Left hindlimb (tissue), 1 donor: ENCODE measurements around the gene IFT74.
A peak's percentile ranks its signal among the peaks of the same experiment; 100 is the strongest.

Experiments used
- DNase-seq: peaks from one replicate; pipeline ENCODE4 v3.0.0-alpha.2; 2018

Gene IFT74

GRCh38 chr9:26975728-26976707, 19.8 kb downstream of the IFT74 start:
- DNase-seq = no peak

- no peak for DNase-seq
Measured at GRCh38 chr9:26983340-26983739, 27.1 kb downstream of the IFT74 start.

- DNase-seq = no peak
Measured at GRCh38 chr9:26995810-26996209, 39.6 kb downstream of the IFT74 start.

- no peak for DNase-seq
Measured at GRCh38 chr9:27003426-27004077, 47.3 kb downstream of the IFT74 start.

GRCh38 chr9:27005491-27005890, 49.3 kb downstream of the IFT74 start, which contains the start of gene LRRC19:
Gene LRRC19 (minus strand): TSS chr9:27005672. CDS start chr9:26999694, 5,978 bp downstream.
- no peak for DNase-seq

- DNase-seq = no peak
Measured at GRCh38 chr9:27019589-27019988, 63.4 kb downstream of the IFT74 start.

- DNase-seq = no peak
Measured at GRCh38 chr9:27022920-27023319, 66.7 kb downstream of the IFT74 start.

- no peak for DNase-seq
Measured at GRCh38 chr9:27029186-27029585, 73.0 kb downstream of the IFT74 start.

- DNase-seq = peak; percentile 41
Measured at GRCh38 chr9:27033815-27034403, 77.7 kb downstream of the IFT74 start.

GRCh38 chr9:27037499-27037898, 81.3 kb downstream of the IFT74 start:
- DNase-seq = no peak

- DNase-seq = no peak
Measured at GRCh38 chr9:27041746-27042145, 85.5 kb downstream of the IFT74 start.

GRCh38 chr9:27042476-27042875, 86.3 kb downstream of the IFT74 start:
- DNase-seq = no peak

- DNase-seq = no peak
Measured at GRCh38 chr9:27043176-27043575, 87.0 kb downstream of the IFT74 start.

GRCh38 chr9:27047136-27047535, 90.9 kb downstream of the IFT74 start:
- no peak for DNase-seq

GRCh38 chr9:27053369-27054022, 97.3 kb downstream of the IFT74 start:
- DNase-seq = no peak

- DNase-seq = no peak
Measured at GRCh38 chr9:27054125-27054524, 97.9 kb downstream of the IFT74 start.

- DNase-seq = no peak
Measured at GRCh38 chr9:27054841-27055240, 98.6 kb downstream of the IFT74 start.

GRCh38 chr9:27059412-27059811, 103.2 kb downstream of the IFT74 start:
- no peak for DNase-seq

- DNase-seq = no peak
Measured at GRCh38 chr9:27059907-27060306, 103.7 kb downstream of the IFT74 start.

- DNase-seq = no peak
Measured at GRCh38 chr9:27065288-27065687, 109.1 kb downstream of the IFT74 start.

GRCh38 chr9:27073841-27074728, 117.9 kb downstream of the IFT74 start:
- DNase-seq = no peak

- DNase-seq = no peak
Measured at GRCh38 chr9:27078685-27079084, 122.5 kb downstream of the IFT74 start.
